NCI-H146 treated with DMSO at 0.1 percent for 48 hours (cell line): ENCODE results near the gene CMTM6.
"Not testable (repeated sequence)": the region's sequence is repeated elsewhere in the genome, so short reads cannot be mapped to it uniquely, and the experiment has no call there.

Experiments
- DNase-seq: peaks from one replicate; lab custom pipeline; 2025; ENCODE audit not compliant: unreplicated experiment; lab: John Stamatoyannopoulos, UW

The CMTM6 gene

DNA sequence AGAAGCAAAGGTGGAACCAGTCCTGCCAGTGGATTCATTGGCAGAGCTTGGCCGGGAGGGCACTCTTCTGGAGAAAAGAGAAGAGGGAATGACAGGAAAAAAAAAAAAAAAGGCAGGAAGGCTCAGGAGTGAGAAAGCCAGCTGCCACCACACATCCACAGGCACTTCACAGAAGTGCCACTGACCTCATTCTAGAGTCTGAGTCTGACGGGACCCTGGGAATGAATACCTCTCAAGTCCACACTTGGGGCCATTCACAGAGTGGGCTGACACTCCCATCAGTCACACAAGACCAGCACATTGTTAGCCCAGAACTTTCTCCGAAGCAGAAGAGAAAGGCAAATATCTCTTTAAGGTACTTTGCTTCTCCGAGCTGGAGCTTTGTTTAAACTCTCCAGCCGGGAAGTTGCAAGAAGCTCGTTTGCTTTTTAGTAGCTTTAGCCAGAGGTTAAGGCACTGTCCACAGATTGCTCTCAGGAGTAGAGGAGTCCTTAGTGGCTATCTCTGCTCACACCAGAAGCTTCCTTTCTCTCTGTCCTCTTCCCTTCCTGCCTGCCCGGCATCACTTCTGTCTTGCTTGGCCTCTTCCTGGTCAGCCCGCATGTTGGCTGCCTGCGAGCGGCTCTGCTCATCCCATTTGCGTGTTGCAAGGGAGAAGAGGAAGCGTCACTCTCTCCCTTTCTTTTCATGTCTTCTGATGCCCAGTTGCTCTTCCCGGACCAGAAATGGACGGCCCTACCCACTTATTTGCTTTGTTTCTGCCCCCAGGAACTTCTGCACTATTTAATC, 53.8 kb downstream of the CMTM6 start:
- DNase-seq, result no peak

DNA sequence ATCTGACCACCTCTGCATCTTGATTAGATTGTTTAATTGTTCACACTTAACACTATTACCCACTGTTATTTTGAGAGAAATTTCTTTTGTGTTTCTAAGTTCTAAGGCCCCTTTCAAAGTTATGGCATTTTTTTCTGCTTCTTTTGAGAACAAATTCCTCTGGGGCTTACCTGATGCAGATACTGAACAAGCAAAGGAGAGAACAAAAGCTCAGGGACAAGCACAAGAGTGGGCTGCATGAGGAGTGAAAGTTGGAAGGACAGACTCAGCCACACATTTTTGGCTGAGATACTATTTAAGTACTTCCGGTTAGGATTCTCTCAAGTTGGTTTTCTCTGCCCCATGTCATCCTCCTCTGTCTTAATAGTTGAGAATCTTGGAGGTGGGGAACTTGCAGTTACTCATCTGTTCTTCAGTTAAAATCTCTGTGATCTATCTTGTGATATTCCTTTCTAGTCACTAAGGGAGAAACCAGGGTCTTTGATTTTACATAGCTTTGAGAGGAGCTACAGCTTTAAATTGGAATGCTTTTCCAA, 54.7 kb downstream of the CMTM6 start:
- no peak for DNase-seq

DNA sequence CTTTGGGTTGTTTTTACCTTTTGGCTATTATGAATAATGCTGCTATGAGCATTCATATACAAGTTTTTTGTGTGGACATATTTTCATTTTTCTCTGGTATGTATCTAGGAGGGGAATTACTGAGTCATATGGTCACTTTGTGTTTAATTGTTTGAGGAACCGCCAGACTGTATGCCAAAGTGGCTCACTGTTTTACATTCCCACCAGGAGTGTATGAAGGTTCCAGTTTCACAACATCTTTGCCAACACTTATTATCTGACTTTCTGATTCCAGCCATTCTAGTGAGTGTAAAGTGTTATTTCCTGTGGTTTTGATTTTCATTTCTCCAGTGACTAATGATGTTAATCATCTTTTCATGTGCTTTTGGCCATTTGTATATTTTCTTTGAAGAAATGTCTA, 59.2 kb downstream of the CMTM6 start:
- no peak for DNase-seq

DNA sequence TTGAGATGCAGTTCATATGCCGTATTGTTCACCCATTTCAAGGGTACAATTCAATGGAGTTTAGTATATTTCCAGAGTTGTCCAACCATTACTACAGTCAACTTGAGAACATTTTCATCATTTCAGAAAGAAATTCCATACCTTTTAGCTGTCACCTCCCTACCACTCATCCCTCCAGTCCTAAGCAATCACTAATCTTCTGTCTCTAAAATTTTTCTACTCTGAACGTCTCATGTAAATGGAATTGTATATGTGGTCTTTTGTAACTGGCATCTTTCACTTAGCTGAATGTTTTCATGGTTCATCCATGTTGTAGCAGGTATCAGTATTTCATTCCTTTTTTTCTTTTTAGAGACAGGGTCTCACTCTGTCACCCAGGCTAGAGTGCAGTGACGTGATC, 59.9 kb downstream of the CMTM6 start:
- DNase-seq, result no peak

DNA sequence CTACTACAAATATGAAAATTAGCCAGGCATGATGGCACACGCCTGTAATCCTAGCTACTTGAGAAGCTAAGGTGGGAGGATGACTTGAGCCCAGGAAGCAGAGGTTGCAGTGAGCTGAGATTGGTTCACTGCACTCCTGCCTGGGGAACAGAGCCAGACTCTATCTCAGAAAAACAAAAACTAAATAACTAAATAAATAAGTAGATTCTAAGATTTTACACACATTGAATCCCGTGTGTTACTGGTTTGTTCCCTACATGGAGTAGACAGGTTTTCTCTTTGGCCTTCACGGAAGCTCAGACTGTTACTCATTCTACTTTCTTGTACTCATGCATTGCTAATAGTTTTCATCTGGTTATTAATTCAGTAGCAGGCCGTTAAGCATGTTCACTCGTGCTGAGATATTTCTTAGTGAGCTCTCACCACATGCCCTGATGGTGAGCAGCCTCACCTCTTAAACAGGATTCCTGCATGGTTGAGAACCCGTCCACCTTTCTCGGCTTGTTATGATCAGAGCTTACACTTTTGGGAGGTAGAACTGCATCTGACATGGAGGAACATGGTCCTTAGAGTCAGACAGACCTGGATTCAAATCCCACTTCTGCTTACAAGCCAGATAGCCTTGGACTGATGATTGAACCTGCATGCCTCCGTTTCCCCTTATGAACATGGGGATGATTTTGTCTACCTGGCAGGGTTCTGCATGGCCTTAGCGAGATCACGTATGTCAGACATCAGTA, 61.9 kb downstream of the CMTM6 start:
- no peak for DNase-seq

DNA sequence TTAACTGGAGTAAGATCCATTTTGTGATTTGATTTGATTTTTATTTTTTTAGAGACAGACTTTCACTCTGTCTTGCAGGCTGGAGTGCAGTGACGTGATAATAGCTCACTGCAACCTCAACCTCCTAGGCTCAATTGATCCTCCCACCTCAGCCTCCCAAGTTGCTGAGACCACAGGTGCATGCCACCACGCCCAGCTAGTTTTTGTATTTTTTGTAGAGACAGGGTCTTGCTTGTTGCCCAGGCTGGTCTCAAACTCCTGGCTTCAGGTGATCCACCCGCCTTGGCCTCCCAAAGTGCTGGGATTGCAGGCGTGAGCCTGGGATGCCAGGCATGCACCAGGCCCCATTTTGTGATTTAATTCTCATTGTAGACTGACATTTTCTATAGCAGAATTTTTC, 63.2 kb downstream of the CMTM6 start:
- not testable (repeated sequence) for DNase-seq

DNA sequence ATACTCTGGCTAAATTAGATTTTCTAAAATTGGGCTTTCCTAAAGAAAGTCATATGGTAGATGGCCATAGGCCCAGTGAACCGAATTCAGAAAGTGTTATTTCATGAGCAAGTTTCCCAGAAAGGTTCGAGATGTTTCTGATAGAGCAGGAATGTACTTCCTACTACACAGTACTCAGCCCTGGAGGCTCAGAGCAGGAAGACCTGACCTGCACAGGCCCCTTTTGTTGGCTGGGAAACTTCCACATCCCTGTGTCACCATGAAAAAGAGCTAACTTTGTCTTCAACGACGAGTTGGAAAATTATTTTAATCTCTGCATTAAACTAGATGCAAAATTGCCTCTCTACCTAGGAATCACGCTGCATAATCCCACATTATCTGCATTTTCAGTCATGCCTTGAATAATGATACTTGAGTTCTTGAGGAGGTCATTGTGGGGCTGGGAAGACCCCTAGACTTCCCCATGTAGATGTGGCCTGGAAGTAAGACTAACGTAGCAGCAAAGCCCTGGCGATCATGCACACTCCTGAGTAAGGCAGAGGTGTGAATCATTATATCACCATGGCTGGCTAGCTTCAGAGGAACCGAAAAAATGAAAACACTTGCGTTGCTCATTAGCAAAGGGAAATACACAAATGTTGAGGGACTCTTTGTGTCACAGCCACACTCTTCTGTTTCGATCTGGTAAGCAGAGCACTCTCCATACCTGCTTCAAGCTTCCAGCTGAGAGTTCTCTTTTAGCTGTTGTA, 63.9 kb downstream of the CMTM6 start:
- no peak for DNase-seq

DNA sequence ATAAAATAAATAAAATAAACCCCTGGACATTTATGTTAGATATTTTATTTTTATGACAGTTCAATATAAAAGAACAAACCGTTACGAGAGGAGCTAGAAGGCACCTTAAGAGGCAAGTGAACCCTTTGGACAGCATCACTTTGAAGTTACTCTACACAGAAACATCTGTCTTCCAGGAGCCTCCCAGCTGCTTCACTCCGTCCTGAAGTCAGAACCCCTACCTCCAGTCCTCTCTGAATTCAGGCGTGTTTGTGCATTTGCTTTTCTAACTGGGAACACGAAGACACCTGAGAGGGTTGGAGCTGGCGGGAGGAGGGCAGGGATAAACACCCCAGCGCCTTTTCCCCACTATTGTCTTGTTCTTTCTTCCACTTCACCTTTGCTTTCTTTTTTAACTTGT, 64.8 kb downstream of the CMTM6 start:
- no peak for DNase-seq

DNA sequence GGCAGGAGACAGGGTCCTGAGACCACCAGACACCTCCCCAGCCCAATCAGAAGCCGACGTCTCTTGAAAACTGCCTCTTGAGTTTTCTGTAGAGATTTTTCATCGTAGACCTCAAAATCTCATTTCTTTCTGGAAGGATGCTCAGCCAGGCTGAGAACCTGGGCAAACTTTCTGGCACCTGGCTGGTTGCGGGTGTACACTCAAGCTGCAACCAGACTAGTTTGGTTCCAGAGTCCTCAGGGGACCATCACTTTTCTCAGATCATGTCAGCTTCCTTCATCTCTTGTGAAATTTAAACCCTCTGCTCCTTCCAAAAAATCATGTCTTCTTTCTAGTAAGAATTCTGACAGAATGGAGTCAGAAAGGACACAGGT, 65.8 kb downstream of the CMTM6 start:
- DNase-seq, result no peak

DNA sequence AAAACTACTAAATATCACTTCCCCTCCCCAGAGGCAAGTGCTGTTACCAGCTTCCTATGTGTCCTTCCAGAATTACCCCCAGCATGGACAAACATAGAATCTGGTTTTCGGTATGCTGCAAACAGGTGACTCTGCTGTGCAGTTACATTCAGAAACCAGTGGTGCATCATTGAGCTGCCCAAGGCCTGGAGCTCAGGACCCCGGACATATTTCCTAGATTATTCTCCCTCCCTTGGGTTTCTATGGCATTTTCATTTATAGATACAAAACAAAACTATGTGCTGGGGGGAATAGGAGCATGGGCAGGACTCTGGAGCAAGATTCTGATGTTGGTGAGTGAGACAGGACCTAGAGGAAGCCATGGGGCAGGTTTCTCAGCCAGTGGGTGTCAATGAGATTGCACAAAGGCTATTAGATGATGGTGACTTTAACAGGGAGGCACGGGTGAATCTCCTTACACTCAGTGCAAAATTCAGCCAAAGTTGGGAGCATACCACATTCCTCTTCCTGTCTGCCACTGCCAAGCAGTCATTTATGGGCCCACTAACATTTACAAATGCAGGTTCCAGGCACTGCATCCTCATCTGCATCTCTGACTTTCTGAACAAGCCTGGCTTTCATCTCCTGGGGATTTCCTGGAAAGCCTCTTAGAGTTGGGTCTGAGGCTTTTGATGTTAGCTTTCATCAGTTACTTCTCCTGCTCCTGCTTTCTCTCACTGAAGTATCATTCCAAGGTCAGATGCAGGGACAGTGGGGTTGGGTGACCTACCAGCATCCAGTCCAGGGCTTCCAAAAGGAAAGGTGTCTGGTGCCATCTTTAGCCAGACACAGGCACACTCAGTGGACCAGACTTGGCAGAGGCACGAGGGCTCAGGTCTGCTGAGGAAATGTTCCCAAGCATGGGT, 66.5 kb downstream of the CMTM6 start:
- no peak for DNase-seq

DNA sequence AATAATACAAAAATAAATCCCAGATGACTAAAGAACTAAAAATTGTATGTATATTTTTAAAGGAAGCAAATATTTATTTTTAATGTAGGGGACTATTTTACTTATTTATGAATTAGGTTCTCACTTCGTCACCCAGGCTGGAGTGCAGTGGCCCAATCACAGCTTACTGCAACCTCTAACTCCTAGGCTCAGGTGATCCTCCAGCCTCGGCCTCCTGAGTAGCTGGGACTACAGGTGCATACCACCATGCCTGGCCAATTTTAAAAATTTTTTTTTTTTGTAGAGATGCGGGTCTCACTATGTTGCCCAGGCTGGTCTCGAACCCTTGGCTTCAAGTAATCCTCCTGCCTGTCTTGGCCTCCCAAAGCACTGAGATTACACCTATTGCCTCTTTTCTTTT, 68.4 kb downstream of the CMTM6 start:
- DNase-seq, result no peak

DNA sequence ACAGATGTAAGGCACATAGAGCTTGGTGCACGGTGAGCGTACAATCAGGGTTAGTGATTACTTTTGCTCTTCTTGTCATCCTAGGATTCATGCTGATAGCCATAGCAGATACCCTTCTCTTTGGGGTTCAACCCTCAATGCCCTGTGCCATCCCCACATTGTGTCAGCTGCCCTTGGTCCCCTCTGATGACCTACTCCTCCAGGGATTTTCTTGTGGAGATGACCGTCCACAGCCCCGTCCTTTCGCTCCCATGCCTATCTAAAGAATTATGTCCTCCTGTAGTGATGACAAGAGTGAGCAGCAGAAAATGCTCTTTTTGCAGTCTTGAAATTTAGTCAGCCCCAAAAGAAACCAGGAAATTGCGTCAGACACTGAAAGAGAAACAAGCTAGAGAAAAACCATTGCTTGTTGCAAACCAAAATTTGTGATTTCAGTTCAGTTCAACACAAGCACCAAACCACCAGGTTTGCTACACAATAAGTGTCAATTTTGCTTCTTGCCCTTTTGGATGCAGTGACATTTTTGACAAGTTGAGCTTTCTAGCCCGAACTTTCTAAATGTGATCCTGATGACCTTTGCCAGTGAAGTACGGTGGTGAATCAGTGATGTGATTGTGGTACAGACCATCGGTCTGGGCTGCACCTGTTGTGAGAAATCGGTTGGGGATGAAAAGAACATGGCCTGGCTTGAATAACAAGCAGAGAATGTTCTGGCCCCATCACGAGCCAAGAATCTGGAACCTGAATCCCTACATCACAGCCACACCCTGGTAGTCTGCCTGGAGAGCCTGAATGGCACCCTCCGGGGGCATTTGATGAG, 69.7 kb downstream of the CMTM6 start:
- no peak for DNase-seq

DNA sequence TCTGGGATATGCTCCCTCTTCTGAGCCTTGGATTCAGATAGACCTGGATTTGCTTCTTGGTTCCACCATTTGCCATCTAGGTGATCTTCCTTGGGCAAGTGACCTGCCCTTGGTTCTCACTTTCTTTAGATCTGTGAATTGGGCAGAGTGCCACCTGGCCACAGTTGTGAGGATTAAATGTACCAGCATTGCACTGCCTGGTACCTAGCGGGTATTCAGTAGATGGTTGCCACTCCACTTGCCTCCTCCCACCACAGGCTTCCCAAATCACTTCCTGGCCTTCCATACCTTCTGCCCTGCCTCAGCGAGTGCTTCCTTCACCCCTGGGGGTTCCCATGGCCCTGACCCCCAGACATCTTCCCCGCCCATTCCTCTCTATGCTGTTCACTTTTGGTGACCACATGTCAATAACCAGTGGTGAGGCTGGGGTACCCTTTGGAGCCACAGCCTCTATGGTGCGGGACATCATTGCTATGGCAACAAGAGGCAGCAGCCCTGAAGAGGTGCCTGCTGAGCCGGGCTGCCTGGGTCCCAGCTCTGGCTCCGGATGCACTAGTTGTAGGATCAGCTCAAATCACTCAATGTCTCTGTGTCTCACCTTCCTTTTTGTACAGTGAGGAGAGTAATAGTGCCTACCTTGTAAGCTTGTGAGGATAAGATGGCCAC, 70.5 kb downstream of the CMTM6 start:
- DNase-seq, result no peak

DNA sequence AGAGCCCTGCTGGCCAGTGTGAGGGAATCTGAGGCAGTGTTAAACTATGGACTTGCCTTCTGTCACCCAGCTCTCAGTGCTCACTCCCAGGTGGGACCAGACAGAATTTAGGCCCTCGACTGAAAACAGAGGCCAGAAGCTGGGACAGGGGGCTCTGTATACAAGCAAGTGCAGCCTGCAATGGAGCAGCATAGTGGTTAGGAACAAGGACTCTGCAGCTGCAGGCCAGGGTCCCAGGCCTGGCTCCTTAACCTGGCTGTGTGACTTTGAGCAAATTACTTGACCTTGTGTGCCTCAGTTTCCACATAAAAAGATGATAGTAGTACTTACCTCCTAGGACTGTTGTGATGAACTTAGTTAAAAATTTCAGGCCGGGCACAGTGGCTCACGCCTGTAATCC, 71.2 kb downstream of the CMTM6 start:
- no peak for DNase-seq
